Retina (tissue), 1 donor: ENCODE data around the gene DOHH.

Experiments used
- DNase-seq: peaks from one replicate; pipeline ENCODE4 v3.0.0-alpha.2; 2016

Gene DOHH

GRCh38 chr19:3476830-3477229, 23.6 kb downstream of the DOHH start:
- DNase-seq: no peak

- DNase-seq: no peak
Measured at GRCh38 chr19:3475449-3475848, 25.0 kb downstream of the DOHH start.

- no peak for DNase-seq
Measured at GRCh38 chr19:3474614-3475013, 25.9 kb downstream of the DOHH start.

DNA sequence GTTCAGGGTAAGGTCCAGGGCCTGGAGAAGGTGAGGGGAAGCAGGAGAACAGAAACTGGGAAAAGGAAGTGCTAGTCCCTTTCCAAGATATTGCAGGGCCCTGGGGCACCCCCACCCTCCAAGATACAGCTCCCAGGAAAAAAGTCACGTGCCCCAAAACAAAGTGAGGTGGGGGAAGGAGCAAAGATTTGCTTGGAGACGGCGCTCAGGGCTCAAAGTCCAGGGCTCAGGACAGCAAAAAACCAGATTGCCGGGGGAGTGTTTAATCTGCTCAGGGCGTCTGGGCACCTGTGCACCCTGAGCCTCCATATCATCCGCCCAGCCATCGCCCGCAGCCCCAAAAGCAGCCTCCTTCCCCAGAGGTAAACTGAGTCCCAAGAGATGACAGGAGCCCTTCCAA, 26.5 kb downstream of the DOHH start:
- DNase-seq: no peak

DNA sequence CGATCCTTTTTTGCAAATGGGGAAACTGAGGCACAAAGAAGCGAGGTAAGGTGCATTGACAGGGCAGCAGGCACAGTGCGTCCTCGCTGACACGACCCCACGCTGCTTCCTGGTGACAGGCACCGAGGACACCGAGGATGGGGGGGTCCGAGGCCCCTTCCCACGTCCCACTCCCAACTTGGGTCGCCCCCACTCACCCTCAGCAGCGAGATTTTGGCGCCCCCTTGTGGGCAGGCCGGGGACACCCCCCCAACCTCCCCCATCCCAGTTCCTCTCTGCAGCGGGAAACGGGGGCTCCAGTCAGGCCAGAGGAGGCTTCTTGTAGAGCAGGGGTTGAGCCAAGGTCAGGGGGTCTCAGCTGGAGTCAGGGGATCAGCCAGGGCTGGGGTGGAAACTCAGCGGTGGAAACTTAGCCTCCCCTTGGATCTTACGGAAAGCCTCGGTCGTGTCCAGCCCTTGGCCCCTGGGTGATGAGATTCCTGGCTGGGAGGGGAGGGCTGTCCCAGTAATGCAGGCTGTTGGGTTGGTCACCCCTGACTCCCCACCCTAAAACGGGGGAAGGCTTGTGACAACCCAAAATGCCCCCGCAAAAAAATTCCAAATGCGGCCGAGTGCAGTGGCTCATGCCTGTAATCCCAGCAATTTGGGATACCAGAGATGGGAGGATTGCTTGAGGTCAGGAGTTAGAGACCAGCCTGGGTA, 28.4 kb downstream of the DOHH start:
- DNase-seq: peak; percentile 50

DNA sequence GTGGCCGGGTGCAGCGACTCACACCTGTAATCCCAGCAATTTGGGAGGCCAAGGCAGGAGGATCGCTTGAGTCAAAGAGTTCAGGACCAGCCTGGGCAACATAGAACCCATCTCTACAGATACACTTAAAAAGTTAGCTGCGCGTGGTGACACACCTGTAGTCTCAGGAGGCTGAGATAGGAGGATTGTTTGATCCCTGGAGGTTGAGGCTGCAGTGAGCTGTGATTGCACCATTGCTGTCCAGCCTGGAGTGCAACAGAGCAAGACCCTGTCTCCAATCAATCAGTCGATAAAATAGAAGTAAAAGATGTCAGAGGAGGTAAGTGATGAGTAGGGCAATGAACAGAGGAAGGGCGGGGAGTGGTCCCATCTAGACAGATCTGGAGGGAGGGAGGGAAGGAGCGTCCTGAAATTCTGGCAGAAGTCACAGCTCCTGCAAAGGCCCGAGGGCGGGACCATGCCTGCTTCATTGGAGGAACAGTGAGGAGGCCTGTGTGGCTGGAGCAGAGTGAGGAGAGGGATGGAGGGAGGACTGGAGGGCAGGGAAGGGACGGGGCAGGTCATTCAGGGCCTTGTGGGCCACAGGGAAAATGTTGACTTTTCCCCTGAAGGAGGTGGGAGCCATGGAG, 29.9 kb downstream of the DOHH start:
- DNase-seq: no peak

- no peak for DNase-seq
Measured at GRCh38 chr19:3469638-3470499, 30.6 kb downstream of the DOHH start.

DNA sequence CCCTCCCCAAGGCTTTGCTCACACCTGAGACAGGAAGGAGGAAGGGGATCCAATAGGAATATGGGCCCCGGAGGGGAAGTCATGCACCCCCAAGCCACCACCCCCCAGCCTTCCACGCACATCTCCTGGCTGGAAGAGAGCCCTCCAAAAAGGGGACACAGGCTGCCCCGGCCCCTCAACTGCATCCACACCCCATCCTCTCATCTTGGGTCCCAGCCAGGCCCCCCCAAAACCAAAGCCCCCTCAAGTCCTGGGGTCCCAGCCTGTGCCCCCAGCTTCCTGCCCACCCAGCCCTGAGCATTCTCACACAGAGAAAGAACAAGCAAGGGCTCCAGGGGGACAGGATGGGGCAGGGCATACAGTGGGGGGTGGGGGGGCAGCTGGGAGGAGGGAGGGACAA, 32.3 kb downstream of the DOHH start:
- no peak for DNase-seq

- DNase-seq: no peak
Measured at GRCh38 chr19:3467437-3468198, 32.9 kb downstream of the DOHH start.

DNA sequence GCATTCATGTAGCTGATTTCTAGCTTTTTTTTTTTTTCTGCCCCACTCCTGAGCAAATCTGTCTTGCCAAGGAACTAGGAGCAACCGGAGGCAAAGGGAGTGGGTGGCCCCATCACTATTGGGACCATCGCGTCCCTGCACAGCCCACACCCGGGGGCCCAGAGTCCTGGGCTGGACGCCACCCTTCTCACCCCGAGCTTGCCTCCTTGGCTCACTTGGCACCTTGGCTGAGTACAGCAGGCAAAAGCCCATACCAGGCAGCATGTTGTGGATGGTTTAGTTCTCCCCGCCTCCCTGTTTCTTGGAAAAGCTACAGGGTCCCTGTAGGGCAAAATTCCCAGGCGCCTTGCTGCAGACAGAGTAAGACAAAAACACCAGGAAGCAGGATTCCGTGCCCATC, 33.8 kb downstream of the DOHH start:
- DNase-seq: no peak

DNA sequence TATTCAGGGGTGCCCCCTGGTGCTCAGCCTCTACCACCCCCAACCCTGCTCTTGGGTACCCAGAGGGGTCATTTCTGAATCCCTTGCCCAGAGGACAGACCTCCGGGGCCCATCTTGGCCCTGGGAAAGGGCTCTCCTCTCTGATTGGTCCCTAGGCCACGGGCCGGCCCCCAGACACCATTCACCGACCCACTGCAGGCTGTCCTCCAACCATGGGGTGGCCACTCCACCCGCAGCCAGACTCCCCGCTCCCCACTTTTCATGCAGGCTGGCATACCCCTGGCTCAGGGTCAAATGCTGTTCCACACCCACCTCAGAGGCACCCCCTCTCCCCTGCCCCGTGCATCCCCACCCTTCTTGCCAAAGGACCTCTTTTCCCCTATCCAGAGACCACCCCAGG, 34.9 kb downstream of the DOHH start:
- no peak for DNase-seq

DNA sequence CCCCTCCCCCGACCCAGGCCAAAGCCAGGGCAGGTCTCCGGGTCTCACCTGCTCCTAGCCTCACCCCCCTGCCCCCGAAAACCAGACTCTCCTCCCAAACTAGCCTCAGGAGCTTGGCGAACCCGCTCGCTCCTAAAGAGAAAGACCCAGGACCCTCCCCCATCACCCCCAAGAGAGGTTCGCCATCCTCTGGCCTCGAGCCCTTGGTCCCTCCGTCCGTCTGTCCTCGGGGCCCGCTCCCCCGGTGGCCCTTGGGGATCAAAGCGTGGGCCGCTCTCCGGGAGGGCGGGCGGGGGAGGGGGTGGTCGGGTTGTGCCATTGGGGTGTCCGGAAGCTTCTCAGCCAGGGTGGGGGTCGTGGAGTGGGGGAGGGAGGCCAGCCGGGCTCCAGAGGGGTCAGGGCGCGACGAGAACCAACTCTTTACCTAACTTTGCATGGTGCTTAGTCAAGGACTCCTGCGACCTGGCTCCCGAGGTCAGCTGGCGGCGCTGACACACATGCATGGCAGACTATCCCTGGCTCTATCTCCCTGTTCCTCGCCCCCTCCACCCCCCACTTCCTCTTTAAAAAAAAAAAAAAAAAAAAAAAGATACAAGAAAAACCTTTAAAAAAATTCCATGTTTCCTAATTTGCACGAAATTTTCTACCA, 35.8 kb downstream of the DOHH start:
- DNase-seq: no peak

DNA sequence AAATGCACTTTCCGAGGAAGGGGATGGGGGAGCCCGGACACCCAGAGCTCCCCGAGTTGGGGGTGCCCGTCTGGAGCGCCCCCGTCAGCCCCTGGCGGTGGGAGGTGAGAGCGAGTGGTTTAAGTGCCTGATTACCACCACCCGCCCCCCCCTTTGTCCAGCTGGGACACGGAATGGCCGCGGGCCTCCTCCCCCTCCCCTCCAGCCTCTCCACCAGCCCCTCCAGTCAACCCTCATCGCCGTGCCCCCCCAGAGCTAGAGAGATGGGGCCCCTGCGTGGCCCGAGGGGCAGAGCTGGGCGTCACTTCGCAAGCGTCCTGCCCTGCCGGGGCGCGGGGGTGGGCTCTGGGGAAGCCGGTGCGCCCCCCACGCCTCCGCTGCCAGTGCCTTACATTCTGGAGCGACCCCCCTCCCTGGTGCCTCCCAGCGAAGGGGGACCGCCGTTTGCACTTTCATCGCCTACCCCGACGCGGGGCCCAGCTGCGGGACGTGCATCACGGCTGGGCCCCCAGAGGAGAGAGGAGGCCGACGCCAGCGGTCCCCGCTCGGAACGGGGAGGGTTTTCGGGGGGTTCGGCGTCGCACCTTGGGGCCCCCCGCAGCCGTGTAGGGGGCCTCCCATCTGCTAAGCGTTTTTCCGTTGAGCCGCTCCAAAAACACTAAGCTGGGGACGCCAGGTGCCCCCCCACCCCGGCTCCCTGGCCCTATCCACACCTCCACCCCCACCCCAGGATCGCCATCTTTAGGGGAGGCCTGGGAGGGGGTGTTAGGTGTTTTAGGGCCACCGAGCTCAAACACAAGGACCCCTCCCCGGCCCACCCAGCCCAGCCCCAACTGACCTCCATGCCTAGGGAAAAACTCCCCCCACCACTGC, 36.5 kb downstream of the DOHH start:
- peak; percentile 42 for DNase-seq

DNA sequence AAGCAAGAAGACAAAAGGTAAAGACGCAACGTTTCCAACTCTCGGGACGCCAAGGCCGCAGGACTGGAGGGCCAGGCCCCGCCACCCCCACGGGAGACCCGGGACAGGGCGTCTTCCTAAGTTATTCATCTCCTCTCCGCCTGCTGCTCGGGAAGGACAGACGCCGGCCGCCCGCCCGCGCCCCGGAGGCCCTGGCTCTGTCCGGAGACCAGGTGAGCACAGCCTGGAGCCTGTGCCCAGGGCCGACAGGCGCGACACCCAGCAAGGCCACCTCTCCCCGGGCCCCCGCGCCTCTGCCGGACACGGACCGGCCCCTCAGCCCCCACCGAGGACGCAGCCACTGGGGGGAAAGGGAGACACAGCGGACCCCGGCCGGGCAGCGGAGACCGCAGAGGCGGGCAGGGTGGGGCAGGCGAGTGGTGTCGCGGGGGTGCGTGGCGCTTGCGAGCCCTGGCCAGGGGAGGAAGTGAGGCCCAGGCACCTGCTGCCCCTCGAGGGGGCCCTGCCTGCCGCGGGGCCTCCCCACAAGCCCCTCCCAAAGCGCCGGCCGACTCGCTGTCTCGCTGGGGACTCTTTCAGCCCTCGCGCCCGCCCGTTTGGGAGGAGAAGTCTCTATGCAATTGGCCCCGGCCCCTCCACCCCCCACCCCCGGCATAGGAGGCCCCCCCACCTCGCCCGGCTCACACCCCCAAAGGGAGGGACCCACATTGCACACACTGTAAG, 37.3 kb downstream of the DOHH start:
- peak; percentile 57 for DNase-seq

GRCh38 chr19:3459965-3460582, 40.4 kb downstream of the DOHH start:
- no peak for DNase-seq

DNA sequence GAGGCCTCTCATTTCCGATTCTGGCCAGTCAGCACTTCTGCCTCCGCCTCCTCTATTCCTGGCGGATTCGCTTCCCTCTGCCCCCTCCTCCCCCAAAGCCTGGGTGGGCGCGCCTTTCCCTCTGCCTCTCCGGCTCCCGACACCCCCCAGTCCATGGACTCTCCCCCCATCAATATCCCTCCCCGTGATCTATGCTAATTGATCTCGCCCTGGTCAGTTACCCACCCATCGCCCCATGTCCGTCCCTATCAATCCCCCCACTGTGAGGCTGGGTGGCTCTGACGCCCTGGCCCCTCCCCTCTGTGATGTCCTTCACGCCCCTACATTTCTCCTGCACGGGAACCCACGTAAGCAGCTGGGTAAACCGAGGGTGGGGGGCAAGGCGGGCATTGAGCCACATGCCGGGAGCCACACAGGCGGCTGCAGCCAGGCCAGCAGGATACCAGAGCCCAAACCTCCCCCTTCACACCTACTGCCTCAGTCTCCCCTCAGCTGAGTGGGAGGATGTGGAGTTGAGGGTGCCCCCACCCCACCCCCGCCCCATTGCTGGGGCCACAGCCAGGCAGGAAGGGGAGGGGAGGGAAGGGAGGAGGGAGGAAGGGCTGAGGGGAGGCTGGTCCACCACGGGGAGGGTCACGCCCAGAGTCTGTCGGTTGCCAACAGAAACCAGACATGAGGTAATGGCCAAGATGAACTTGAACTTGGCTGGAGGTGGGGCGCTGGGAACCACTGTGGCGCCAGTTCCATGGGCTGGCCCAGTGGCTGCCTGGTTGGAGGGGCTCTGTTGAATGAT, 41.2 kb downstream of the DOHH start:
- DNase-seq: peak; percentile 70

GRCh38 chr19:3458229-3459088, 42.0 kb downstream of the DOHH start:
- no peak for DNase-seq

DNA sequence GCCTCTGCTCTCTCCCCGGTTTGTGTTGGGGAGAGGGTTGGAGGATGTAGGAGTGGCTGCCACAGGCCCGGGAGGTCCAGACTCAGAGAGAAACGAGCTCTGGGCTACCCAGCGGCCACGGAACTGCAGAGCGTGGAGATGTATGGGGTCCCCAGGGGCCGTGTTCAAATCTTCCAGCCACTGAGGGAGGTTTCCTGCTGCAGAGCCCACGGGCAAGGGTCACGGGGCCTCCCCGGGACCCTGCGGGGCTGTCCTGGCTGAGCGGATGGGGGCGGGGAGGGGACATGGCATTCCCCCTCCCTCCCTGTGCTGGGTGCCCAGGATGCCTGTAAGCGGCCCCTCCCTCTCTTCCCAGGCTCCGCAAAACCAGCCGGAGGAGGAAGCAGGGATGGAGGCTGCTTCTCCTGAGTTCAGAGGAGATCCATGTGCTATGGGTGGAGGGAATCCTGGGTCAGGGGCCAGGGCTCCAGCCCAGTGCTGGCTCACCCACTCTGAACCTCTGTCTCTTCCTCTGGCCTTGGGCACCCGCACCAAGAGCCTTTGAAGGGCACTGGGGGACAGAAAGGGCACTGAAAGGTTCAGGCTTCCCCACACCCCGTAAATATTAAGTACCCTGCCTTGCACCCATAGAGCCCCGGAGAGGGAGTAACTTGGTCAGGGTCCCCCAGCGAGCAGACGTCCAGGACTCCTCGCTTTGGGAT, 42.8 kb downstream of the DOHH start:
- peak; percentile 54 for DNase-seq
